GOT3 (cell line): ENCODE results near the gene TOMM6.

Experiments
- DNase-seq: peaks from one replicate; lab custom pipeline; 2025; ENCODE audit warnings: mixed read lengths; lab: John Stamatoyannopoulos, UW

Gene TOMM6

DNA sequence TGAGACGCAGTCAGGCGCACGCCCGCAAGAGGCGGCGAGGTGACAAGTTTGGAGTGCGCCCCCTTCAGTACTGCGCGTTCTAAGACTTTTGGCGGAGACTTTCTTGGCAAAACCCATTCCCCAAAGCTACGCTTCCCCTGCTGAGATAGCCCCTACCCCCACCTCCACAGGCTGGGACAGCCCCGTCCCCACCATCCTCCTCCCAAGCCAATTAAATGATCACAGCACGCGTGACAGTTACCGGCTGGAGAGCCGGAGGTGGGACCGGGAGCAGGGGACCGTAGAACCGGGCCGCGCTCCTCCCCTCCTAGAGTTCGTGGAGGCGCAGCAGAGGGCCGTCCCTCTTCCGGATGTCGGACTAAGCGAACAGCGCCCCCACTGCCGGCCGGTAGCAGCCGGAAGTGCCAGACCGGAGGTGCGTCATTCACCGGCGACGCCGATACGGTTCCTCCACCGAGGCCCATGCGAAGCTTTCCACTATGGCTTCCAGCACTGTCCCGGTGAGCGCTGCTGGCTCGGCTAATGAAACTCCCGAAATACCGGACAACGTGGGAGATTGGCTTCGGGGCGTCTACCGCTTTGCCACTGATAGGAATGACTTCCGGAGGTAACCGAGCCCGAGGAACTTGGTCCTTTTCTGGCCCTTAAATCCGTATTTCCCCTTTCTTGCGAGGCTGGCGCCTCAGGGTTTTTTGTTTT lies at the start of gene TOMM6:
Gene TOMM6 (plus strand): TSS at position 476 of the 699 bp plus-strand sequence. CDS start 4 bp downstream, at position 480.
- peak; percentile 75 for DNase-seq

DNA sequence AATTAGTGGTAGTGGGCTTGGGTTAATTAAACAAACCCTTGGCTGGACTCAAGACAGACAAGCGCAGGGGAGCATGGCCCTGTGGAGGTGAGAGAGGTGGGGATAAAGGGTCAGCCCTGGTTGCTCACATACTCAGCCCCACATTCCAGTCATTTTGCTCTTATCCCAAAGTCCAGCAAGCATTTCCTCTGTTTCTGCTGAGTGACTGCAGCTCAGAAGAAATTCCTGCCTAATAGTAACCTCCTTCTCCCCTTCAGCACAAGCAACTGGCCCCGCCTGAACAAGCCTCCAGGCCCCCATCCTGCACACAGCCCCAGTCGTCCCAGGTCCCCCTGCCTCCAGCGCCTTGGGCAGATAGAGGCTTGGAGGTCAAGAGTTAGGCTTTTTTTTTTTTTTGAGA lies 48.5 kb upstream of the TOMM6 start:
- DNase-seq = no peak

DNA sequence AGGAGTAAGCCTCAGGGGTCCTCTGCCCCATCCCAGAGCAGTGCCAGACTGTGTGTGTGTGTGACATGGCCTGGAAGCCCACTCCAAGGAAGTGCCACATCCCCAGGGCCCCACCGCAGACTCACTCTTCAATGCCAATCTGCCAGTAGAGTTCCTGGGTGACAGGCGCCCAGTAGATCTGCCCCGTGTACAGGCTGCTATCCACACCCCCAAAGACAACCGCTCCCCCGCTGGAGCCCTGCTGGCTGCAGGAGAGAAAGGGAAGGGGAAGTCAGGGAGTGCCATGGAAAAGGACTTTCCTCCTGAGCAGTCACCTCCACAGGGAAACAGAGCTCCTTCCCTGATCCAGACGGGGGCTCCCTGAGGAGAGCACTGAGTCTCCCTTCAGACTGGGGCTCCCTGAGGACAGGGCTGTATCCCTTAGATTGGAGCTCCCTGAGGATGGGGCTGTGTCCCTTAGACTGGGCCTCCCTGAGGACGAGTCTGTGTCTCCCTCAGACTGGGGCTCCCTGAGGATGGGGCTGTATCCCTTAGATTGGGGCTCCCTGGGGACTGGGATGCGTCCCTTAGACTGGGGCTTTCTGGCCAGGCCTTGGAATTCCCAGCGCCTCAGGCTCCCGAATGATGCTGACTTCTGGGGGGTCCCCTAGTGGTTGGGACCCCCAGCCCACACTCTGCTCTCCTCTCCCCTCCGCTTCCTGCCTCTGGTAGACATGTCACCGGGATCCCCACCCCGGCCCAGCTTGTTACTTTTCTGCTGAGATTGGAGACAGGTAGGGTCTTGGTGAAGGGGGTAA lies 46.9 kb upstream of the TOMM6 start:
- no peak for DNase-seq

DNA sequence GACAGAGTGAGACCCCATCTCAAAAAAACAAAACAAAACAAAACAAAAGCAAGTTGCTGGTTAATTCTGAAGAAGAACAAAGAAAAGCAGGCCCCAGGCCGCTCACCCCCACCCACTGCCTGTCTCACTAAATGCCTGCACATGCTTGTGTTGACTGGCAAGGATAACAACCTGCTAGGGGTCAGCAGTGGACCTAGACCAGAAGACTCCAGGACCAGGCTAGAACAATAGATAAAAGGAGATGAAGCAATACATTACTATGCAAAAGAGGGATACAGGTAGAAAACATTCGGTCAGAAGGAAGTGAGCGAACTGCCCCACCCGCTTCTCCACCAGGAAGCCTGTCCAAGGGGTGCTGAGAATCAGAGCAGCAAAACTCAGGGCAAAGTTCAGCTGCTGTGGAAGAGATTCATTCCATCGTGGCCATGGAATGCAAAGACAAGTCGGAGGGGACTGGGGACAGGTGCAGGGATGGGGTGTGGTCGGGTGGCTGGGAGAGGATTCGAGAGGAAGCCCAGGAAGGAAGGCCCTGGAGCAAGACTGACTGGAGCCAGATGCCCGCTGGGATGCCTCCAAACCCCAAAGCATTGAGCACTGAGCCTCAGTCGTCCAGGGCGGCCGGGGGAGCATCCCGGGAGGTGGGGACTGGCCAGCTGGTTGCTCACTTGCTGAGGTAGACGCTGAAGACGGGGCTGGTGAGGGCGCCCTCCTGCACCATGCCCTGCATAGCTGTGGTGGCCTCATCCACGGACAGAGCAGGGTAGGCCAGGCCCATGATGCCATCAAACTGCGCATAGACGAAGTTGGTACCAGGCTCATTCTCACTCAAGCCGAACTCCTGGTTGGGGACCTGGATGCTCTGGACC lies 45.6 kb upstream of the TOMM6 start:
- DNase-seq = no peak

DNA sequence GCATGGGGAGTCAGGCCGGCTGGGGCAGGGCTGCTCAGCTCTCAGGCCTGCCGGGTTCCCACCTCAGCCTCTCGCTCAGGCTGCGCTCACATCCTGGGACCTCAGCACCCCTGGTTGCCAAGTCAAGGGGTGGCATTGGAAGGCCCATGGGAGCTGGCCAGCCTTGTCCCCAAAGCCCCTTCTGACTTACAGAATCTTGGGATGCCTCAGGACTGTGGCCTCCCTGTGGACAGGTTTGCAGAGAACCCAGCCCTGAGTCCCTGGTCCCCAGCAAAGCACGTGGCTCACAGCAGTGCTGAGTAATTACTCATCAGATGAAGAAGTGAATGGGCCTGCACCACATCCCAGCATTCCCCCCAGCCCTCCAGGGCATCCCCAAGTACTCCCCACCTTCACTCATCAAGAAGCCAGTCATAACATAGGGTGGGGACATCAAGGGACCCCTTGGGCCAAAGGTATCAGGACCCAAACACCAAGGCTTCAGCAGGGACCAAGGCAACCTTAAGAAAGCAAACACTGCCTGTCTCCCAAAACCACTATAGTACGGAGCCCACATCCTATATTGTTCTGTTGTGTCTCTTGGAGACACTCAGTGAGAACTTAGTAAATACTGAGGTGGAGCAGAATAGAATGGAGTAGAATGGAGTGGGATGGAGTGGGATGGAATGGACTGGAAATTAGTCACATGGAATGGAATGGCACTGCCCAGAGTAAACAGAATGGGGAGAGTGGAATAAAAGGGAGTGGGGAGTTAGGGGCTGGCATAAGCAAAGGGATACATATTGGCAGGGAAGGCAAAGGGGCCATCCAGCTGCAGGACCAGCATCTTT lies 43.9 kb upstream of the TOMM6 start:
- DNase-seq = no peak

DNA sequence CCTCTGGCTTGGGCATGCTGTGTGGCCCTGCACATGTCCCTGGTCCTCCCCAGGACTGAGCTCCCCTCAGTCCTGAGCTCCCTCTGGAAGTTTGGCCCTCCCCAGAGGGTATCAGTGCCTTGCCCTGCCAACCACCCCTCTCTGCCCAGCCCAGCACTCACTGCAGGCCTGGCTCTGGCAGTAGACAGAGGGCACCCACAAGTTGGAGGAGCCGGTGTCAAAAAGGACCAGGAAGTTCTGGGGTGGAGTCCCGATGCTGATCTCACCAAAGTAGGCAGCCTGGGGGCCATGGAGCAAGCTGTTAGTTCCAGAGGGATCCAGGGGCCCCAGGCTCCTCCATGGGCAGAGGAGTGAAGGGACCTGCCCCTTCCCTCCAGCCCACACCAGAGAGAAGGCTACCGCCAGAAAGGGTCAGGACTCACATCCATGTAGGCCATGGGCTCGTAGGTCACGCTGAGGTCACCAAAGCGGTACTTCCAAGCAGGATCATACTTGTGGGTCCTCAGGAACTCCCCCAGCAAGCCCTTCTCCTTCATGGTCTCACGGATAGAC lies 43.2 kb upstream of the TOMM6 start:
- no peak for DNase-seq

DNA sequence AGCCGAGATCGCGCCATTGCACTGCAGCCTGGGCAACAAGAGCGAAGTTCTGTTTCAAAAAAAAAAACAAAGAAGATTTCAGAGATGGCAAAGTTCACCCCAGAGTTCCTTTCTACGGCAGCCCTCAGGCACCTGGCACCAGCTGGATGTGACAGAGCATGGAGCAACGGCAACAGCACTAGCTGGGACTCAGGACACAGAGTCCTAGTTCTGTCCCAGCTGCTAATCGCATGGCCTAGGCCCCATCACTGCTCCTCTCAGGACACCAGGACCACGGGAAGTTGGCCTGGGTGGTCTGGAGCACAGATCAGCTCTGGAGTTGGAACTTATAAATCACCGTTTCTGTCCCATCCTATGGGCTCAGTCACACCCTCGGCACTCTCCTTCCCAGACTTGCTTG lies 41.4 kb upstream of the TOMM6 start:
- no peak for DNase-seq

DNA sequence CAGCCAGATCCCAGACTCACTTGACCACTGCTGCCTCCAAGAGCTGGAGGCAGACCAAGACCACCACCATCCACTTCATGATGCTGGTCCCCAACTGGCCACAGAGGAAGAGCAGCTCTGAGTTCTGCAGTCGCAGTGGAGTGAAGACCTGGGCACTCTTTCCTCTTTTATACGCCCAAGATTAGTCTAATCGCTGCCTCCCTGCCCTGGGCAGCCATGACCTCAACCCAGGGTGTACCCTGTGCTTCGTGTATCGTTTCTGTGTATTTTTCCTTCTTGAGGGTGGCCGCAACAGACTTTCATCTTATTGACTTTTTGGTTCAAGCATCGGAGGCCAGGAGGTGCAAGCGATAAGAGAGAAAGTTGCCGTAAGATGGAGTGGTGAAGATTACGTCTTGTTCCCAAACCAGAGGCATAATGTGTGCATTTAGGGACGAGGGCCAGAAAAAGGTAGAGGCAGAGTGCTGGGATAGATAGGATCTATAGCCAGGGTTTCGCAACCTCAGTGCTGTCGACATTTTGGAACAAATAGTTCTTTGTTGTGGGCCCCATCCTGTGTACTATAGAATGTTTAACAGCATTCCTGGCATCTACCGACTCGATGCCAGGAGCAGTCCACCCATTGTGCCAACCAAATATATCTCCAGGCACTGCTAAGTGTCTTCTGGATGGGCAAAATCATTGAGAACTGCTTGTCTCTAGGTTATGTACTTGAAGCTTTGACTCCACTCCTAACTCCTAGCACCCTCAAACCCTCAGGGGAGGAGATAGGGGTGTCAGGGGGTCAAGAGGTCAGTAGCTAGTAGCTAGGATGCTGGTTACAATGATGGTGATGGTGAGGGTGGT lies 40.0 kb upstream of the TOMM6 start, which contains the start of gene PGC:
Gene PGC (minus strand): TSS at position 142 of the 846 bp plus-strand sequence. CDS start 63 bp downstream, at position 79.
- DNase-seq = no peak

DNA sequence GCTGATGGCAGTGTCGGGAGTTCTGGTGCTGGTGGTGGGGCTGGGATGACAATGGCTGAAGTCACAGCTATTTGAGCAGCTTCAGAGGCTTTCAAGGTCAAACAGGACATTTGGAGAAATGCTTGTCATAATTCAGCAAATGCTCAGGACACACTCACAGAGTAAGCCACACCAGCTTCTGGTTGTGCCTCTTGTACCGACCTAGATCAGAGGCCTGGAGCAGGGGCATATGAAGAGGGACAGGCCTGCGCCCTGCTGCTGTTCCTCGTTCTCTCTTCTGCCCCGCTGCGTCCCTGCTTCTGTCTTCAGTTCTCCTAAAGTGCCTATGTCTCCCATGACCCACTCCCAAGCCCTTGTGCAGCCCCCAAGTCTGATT lies 39.4 kb upstream of the TOMM6 start:
- DNase-seq = no peak

DNA sequence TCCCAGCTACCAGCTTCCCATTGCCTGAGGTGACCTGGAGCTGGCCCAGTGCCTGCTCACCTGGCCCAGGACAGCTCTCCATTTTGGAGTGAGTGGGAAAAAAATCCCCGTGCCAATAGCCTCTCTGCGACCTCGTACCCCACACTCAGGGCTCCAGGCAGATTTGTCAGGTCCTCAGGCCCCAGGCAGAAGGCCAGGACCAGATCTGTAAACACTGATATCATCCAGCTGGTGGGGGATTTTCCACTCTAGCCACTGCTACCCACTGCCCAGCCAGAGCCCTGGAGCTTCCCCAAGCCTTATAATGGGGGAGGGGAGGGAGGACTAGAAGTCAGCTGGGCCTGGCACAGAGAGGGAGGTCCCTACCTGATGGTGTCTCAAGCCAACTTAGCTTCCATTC lies 39.0 kb upstream of the TOMM6 start:
- DNase-seq = no peak

DNA sequence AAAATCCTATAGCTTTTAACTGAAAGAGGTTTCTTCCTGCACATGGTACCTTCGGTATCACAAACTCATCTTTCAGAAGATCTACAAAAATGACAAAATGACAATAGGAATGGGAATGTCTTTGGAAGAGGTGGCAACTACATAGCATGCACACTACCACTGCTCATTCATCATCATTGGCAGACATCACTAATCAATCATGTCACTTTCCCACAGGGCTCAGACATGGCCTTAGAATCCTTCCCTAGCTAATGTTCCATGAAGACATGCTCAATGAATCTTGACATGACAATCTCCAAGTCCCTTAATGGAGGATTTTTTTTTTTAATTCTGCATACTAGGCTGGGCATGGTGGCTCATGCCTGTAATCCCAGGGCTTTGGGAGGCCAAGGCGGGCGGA lies 37.1 kb upstream of the TOMM6 start:
- no peak for DNase-seq

DNA sequence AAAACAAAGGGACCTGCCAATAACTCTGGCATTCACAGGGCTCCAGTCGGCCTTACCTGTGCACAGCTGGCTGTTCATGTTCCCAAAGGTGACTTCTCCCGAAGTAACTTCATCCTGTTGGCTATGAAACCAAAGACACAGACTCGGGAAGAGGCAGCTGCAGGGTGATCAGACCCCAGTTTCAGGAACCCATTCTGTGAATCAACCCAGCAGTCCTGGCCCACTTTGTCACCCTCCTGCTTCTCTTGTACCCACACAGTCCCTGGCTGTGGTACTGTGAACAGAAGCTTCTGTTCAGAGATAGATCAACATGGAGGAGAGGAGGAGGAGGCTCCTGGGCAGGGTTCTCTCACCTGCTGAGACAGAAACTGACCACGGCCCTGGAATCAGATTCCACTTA lies 31.6 kb upstream of the TOMM6 start:
- DNase-seq = no peak

DNA sequence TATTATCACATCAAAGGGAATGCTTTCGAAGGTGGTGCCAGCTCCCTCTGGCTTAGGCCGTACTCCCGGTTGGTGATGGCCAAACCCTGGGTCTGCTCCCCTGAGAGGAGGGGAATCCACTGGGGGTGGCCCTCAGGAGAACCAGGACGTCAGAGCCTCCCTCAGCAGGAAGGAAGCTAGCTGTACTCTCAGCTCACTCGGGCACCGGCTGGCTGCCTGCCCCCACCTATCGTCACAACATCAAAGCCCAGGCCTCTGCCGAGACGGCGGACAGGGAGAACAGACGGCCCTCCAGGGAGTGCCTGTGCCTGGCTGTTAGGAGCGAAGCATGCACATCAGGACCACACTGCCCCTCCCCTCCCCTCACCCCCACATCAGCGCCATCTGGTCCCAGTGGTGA lies 31.1 kb upstream of the TOMM6 start:
- no peak for DNase-seq

DNA sequence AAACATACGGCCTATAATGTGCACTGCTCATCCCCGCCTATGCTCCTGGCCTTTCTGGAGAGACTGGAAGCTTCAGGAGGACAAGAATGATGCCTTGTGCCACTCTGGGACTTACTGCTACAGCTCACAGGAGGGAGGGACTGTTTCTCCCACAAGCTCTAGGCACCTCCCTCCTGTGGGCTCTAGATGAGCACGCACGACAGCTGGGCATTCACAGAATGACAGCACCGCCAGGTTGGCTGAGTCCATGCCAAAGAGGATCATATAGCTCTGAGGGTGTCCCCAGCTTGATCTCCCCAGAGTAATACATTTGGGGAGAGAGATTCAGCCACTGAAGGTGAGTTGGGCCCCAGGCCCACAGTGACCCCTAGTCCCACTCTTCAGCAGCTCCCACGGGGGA lies 30.2 kb upstream of the TOMM6 start:
- DNase-seq = no peak

DNA sequence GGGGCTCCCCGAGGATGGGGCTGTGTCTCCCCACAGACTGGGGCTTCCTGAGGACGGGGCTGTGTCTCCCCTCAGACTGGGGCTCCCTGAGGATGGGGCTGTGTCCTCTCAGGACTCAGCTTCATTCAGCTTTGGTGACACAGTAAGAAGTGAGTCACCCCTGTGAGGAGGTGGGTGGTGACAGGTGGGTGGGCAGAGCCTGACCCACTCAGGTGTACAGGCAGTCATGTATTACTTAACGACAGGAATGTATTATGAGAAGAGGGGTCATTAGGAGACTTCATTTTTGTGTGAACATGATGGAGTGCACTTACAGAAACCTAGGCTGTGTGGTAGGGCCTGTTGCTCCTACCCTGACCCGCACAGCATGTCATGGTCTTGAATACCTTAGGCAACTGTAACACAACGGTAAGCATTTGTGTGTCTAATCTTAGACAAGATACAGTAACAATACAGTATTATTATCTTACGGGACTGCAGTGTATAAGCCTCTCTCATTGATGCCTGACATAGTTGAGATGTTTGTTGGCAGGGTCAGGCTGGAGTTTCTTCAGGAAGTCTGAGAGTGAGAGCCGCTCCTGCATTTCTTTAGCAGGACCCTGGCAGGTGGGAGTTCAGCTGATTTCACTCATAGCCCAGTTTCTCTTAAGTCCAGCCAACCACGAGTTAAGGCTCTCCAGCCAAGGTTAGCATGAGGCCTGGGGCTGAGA lies 29.4 kb upstream of the TOMM6 start:
- DNase-seq = no peak

DNA sequence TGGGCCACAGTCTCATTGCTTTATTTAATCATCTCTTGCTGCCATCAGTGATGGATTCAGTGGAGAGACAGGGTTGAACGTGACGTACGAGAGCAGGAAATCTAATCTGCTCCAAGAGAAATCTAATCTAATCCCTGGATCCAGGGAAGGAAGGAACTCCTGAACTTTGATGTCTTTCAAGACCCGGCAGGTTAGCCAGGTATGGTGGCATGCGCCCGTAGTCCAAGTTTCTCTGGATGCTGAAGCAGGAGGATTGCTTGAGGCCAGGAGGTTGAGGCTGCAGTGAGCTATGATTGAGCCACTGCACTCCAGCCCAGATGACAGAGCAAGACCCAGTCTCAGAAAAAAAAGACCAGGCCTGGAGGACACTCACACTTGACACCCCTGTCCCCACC lies 28.9 kb upstream of the TOMM6 start:
- no peak for DNase-seq

DNA sequence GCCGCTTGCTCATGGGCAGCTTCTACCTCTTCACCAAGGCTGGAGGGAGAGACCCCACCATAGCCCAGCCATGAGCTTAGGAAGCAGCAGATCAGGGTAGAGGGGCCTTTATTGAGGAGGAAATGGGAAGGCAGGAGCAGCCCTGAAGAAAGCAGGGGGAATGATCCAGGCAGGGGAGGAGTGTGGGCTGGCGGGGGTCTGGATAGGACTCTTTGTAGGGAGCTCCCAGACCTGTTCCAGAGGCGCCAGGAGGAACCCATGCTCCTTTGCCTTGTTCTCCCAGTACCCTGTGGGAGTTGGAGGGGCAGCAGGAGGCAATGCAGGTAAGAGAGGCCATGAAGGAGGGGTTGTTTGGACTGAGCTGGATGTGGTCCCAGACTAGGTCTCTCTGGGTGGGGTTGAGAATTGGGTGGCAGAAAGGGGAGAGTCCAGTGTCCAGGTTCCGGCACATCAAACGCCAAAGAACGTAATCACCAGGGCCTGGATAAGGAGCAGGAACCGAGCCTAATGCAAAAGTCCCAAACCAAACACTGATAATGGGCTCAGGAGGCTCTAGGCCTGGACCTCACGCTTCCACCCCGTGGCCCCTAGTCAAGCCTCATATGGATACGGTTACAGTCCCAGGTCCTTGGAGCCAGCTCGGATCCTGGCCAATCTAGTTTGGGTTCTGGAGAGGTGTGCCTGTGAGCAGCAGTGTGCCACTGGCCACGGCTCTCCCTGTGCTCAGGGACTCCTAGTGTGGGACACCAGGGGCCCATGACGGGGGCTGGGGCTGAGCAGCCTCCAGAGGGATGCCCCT lies 28.2 kb upstream of the TOMM6 start:
- no peak for DNase-seq

DNA sequence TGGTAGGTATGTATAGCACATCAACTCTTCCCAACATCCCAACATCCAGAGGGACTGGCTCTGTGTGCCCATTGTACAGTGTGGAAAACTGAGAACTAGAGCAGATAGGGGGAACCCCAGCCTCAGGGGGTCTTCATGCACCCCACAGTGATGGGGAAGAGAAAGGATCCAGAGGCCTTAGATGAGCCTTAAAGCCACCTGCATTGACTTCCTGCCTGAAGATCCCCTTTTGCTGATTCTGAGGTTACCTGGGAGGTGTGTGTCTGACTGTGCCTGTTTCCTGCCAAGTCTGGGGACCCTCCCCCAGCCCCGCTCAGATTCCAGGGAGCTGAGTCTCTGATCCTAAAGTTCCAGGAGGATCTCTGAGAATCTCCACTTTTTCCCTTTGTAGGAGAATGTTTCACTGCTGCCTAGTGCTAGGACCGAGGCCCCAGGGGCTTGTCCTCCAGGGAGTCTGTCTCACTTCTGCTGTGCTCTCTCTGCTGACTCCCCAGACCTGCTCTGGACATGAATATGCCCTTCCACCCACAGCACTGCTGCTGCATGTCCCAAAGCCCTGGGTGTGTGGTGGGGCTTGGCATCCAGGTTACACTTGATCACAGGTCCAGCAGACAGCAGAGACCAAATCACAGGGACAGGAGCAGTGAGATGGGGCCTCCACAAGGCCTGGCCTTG lies 27.5 kb upstream of the TOMM6 start:
- DNase-seq = no peak
